GM19351 (cell line): Measurements from ENCODE around the gene GFOD1.

Experiments
- ATAC-seq: cut with Tn5 transposase; IDR thresholded peaks from one replicate; pipeline ENCODE4 v1.9.1; 2021; ENCODE audit warnings: mild to moderate bottlenecking, moderate library complexity; ENCODE audit not compliant: unreplicated experiment

GFOD1 gene

GRCh38 chr6:13427801-13428582, 59.4 kb downstream of the GFOD1 start:
- ATAC-seq: peak; percentile 68

- peak; percentile 20 for ATAC-seq
These were observed 60.1 kb downstream of the GFOD1 start for GRCh38 chr6:13427316-13427715.

- no peak for ATAC-seq
These were observed 61.2 kb downstream of the GFOD1 start for GRCh38 chr6:13425943-13426931.

GRCh38 chr6:13425270-13425873, 62.0 kb downstream of the GFOD1 start:
- no peak for ATAC-seq

- no peak for ATAC-seq
These were observed 64.1 kb downstream of the GFOD1 start for GRCh38 chr6:13423252-13423651.

- no peak for ATAC-seq
These were observed 64.6 kb downstream of the GFOD1 start for GRCh38 chr6:13422681-13423221.

- ATAC-seq: no peak
These were observed 65.9 kb downstream of the GFOD1 start for GRCh38 chr6:13421425-13422059.

GRCh38 chr6:13420269-13420668, 67.1 kb downstream of the GFOD1 start:
- ATAC-seq: no peak

GRCh38 chr6:13419422-13420195, 67.8 kb downstream of the GFOD1 start:
- no peak for ATAC-seq

- ATAC-seq: no peak
These were observed 68.6 kb downstream of the GFOD1 start for GRCh38 chr6:13418844-13419243.

GRCh38 chr6:13417954-13418353, 69.4 kb downstream of the GFOD1 start:
- ATAC-seq: no peak

- ATAC-seq: no peak
These were observed 70.0 kb downstream of the GFOD1 start for GRCh38 chr6:13417431-13417830.

GRCh38 chr6:13415283-13415682, 72.1 kb downstream of the GFOD1 start:
- ATAC-seq: no peak

GRCh38 chr6:13413900-13414555, 73.4 kb downstream of the GFOD1 start:
- ATAC-seq: no peak

- no peak for ATAC-seq
These were observed 73.9 kb downstream of the GFOD1 start for GRCh38 chr6:13413466-13413862.

- no peak for ATAC-seq
These were observed 74.5 kb downstream of the GFOD1 start for GRCh38 chr6:13412639-13413465.

GRCh38 chr6:13412211-13412610, 75.2 kb downstream of the GFOD1 start:
- ATAC-seq: no peak

GRCh38 chr6:13411484-13411883, 75.9 kb downstream of the GFOD1 start:
- ATAC-seq: no peak
